Colon (tissue), 2 donors: ENCODE data around the gene LARP6.
"Not testable (repeated sequence)": the region's sequence is repeated elsewhere in the genome, so short reads cannot be mapped to it uniquely, and the experiment has no call there.

Experiments
- FAIRE-seq: peaks from 2 replicates; lab custom pipeline; 2012; peaks lifted over from hg19 to GRCh38; lab: Jason Lieb, UNC
- donor health status: control.
- donor health status: control.

LARP6 gene

GRCh38 chr15:70829371-70830166, 24.4 kb downstream of the LARP6 start:
- FAIRE-seq, result no peak

- no peak for FAIRE-seq
Observed at GRCh38 chr15:70827721-70828120, 26.2 kb downstream of the LARP6 start.

GRCh38 chr15:70826634-70827033, 27.3 kb downstream of the LARP6 start:
- no peak for FAIRE-seq

GRCh38 chr15:70825841-70826240, 28.1 kb downstream of the LARP6 start:
- no peak for FAIRE-seq

GRCh38 chr15:70823196-70823595, 30.8 kb downstream of the LARP6 start:
- no peak for FAIRE-seq

- FAIRE-seq, result no peak
Observed at GRCh38 chr15:70820214-70820613, 33.7 kb downstream of the LARP6 start.

- FAIRE-seq, result no peak
Observed at GRCh38 chr15:70818580-70818979, 35.4 kb downstream of the LARP6 start.

- no peak for FAIRE-seq
Observed at GRCh38 chr15:70817266-70817665, 36.7 kb downstream of the LARP6 start.

GRCh38 chr15:70815604-70816003, 38.4 kb downstream of the LARP6 start:
- no peak for FAIRE-seq

GRCh38 chr15:70815011-70815410, 38.9 kb downstream of the LARP6 start:
- not testable (repeated sequence) for FAIRE-seq

GRCh38 chr15:70812827-70813364, 41.1 kb downstream of the LARP6 start:
- FAIRE-seq, result no peak

- FAIRE-seq, result no peak
Observed at GRCh38 chr15:70810916-70811578, 42.9 kb downstream of the LARP6 start.

- no peak for FAIRE-seq
Observed at GRCh38 chr15:70806992-70807712, 46.8 kb downstream of the LARP6 start.

- not testable (repeated sequence) for FAIRE-seq
Observed at GRCh38 chr15:70804388-70804787, 49.6 kb downstream of the LARP6 start.

- no peak for FAIRE-seq
Observed at GRCh38 chr15:70802629-70803028, 51.3 kb downstream of the LARP6 start.

GRCh38 chr15:70801109-70801508, 52.8 kb downstream of the LARP6 start:
- FAIRE-seq, result no peak

- no peak for FAIRE-seq
Observed at GRCh38 chr15:70799667-70800450, 54.1 kb downstream of the LARP6 start.

GRCh38 chr15:70797464-70797863, 56.5 kb downstream of the LARP6 start:
- no peak for FAIRE-seq

GRCh38 chr15:70796516-70797310, 57.2 kb downstream of the LARP6 start:
- no peak for FAIRE-seq

- no peak for FAIRE-seq
Observed at GRCh38 chr15:70795311-70795665, 58.7 kb downstream of the LARP6 start.
